IPS-18a (cell line): ENCODE results near the gene SNX20.

Source experiments
- H3K27ac ChIP-seq: one replicate; pipeline ENCODE4 v1.5.1; 2013; ENCODE audit warnings: low read length
- H3K27me3 ChIP-seq: one replicate; pipeline ENCODE4 v1.6.1; 2013; ENCODE audit warnings: mild to moderate bottlenecking, low read length; ENCODE audit not compliant: control insufficient read depth, insufficient read depth
- H3K36me3 ChIP-seq: one replicate; pipeline ENCODE4 v1.6.1; 2013; ENCODE audit warnings: low read depth, low read length; ENCODE audit not compliant: control insufficient read depth
- H3K4me1 ChIP-seq: one replicate; pipeline ENCODE4 v1.6.1; 2013; ENCODE audit warnings: low read depth, low read length; ENCODE audit not compliant: control insufficient read depth
- H3K4me3 ChIP-seq: one replicate; pipeline ENCODE4 v1.5.1; 2013; ENCODE audit warnings: low read length
- H3K9ac ChIP-seq: one replicate; pipeline ENCODE4 v1.6.1; 2013; ENCODE audit warnings: mild to moderate bottlenecking, low read length, moderate library complexity
- H3K9me3 ChIP-seq: one replicate; pipeline ENCODE4 v1.6.1; 2013; ENCODE audit warnings: low read depth, low read length; ENCODE audit not compliant: control insufficient read depth

The SNX20 gene

DNA sequence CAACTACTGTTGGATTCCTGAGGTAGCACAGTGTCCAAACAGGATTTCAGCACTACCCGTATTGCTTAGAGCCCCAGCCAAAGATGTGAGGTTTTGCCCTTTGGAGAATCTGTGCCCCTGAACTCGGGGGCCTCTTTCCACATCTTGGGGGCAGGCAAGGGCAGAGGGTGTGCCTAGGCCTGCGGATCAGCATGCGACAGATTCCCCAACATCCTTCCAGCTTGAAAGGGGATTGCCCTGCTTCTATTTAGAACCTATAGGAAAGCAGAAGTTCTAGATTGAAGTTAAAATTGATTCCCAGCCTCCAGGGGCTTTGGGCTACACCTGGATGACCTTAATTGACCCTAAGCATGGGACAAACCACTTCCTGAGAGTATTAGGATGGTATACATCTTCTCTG is 31.8 kb upstream of the SNX20 start:
- no peaks in the 10 kb centered on the region for H3K36me3 ChIP-seq
- no peaks in the 10 kb centered on the region for H3K9me3 ChIP-seq
- H3K4me3 ChIP-seq = no peak overlapping the region
- no peak overlapping the region for H3K27ac ChIP-seq
- no peak overlapping the region for H3K9ac ChIP-seq
- H3K4me1 ChIP-seq = no peaks in the 10 kb centered on the region
- no peaks in the 10 kb centered on the region for H3K27me3 ChIP-seq

DNA sequence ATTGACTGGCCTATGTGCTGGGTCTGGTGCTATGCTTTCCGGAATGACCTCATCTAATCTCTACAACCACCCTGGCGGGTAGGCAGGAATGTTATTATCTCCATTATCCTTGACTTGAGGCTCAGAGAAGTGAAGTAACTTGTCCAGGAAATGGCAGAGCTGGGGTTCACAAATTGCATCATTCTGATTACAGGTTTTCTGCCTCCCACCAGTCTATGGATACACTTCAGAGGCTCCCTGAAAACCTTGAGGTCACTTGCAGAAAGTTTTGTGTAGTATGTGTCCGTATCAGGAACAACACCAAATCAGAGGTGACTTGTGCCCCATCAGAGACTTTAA is 31.4 kb upstream of the SNX20 start:
- H3K27ac ChIP-seq = no peak overlapping the region
- H3K36me3 ChIP-seq = no peaks in the 10 kb centered on the region
- H3K27me3 ChIP-seq = no peaks in the 10 kb centered on the region
- H3K4me1 ChIP-seq = no peaks in the 10 kb centered on the region
- no peak overlapping the region for H3K9ac ChIP-seq
- no peak overlapping the region for H3K4me3 ChIP-seq
- no peaks in the 10 kb centered on the region for H3K9me3 ChIP-seq

DNA sequence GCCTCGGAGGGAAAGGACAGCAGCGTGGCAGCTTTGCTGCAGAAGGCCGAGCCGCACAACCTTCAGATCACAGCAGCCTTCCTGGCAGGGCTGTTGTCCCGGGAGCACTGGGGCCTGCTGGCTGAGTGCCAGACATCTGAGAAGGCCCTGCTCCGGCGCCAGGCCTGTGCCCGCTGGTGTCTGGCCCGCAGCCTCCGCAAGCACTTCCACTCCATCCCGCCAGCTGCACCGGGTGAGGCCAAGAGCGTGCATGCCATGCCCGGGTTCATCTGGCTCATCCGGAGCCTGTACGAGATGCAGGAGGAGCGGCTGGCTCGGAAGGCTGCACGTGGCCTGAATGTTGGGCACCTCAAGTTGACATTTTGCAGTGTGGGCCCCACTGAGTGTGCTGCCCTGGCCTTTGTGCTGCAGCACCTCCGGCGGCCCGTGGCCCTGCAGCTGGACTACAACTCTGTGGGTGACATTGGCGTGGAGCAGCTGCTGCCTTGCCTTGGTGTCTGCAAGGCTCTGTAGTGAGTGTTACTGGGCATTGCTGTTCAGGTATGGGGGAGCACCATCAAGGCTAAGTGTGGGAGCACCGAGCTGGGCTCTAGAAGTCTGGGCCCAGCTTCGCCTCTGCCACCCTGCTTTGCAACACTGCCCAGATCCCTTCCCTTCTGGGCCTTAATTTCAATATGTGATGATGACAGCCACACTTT is 30.9 kb upstream of the SNX20 start:
- no peak overlapping the region for H3K4me3 ChIP-seq
- H3K27ac ChIP-seq = no peak overlapping the region
- H3K4me1 ChIP-seq = no peaks in the 10 kb centered on the region
- no peaks in the 10 kb centered on the region for H3K36me3 ChIP-seq
- no peaks in the 10 kb centered on the region for H3K27me3 ChIP-seq
- no peak overlapping the region for H3K9ac ChIP-seq
- H3K9me3 ChIP-seq = no peaks in the 10 kb centered on the region

DNA sequence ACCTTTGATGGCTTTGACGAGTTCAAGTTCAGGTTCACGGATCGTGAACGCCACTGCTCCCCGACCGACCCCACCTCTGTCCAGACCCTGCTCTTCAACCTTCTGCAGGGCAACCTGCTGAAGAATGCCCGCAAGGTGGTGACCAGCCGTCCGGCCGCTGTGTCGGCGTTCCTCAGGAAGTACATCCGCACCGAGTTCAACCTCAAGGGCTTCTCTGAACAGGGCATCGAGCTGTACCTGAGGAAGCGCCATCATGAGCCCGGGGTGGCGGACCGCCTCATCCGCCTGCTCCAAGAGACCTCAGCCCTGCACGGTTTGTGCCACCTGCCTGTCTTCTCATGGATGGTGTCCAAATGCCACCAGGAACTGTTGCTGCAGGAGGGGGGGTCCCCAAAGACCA is 29.9 kb upstream of the SNX20 start:
- H3K4me1 ChIP-seq = no peaks in the 10 kb centered on the region
- H3K9me3 ChIP-seq = no peaks in the 10 kb centered on the region
- H3K9ac ChIP-seq = no peak overlapping the region
- no peak overlapping the region for H3K4me3 ChIP-seq
- no peaks in the 10 kb centered on the region for H3K36me3 ChIP-seq
- H3K27me3 ChIP-seq = no peaks in the 10 kb centered on the region
- H3K27ac ChIP-seq = no peak overlapping the region

DNA sequence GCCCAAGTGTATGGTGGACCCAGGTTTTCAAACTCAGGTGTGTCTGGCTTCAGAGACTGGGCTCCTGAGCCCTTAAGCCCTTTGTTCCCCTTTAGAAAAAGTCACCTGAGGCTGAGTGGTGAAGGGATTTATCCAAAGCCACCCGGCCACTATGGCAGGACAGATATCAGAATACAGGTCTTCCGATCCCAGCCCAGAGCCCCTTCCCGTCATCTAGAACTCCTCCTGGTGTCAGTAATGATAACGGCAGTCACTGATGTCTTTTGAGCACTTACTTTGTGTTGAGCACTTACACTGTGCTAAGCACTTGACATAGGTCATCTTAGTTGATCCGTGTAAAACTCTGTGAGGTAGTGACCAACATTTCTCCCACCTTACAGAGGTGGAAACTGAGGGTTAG is 28.9 kb upstream of the SNX20 start:
- Histone ChIP-seq H3K9me3 (no peaks in the 10 kb centered on the region), H3K4me3 (no peak overlapping the region), H3K27me3 (no peaks in the 10 kb centered on the region), H3K9ac (no peak overlapping the region), H3K36me3 (no peaks in the 10 kb centered on the region), H3K27ac (no peak overlapping the region), H3K4me1 (no peaks in the 10 kb centered on the region)

DNA sequence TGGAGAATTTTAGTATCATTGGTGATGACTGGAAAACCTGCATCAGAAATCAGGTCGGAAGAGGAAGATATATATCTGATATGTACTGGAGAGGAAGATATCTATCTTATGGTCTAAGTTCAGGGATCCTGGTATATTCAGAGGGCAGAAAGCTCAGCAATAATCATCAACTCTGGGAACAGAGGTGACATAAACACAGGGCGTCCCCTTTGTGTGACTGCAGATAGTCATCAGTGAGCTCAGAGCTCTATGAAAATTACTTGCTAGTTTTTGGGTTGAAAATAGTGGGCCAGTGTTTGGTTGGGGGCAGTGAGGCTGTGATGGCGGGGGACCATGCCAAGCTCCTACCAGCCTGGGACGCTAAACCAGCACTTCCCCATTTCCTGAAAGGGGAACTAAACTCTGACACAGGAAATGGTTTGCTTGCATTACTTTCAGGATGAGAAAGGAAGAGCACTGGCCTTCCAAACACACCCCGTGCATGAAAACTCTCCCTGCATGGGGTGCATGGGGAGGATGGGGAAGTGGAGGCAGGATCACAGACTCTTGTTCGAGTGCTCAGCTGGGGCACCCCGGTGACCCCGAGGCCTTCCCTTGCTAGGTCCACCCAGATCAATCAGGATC is 28.1 kb upstream of the SNX20 start:
- H3K9me3 ChIP-seq = peaks cover 3% of the 10 kb centered on the region
- H3K27me3 ChIP-seq = no peaks in the 10 kb centered on the region
- no peaks in the 10 kb centered on the region for H3K36me3 ChIP-seq
- no peaks in the 10 kb centered on the region for H3K4me1 ChIP-seq
- no peak overlapping the region for H3K4me3 ChIP-seq
- no peak overlapping the region for H3K9ac ChIP-seq
- no peak overlapping the region for H3K27ac ChIP-seq

DNA sequence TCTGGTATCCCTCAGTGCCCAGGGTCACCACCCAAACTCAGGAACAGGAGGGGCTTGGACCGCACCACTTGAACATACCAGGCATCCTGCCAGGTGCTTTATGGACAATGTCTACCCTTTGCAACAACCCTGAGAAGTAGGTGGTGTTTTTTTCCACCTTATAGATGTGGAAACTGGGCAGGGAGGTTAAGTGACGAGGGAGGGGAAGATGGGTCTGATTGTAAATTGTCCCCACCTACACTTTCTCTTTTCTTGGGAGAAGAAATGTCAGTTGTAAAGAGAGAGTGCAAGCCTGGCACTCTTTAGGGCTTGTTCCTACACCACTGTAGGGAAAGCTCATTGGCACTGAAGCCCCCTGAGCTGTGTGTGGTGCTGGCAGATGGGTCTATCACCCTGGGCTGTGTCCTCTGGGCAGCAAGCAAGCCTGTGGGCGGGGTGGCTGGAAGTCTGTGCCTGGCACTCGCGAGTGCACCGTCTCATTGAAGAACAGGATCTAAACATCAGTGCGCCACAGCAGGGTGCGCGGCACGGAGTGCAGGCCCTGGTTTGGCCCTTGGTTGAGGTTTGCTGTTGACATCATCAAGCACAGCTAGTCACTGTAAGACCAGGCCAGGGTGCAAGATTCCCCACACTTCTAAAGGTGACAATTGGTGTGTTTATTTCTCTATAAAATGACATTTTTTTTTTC is 27.4 kb upstream of the SNX20 start:
- no peaks in the 10 kb centered on the region for H3K27me3 ChIP-seq
- H3K4me3 ChIP-seq = no peak overlapping the region
- no peaks in the 10 kb centered on the region for H3K4me1 ChIP-seq
- H3K9me3 ChIP-seq = peaks cover 8% of the 10 kb centered on the region
- no peak overlapping the region for H3K9ac ChIP-seq
- H3K27ac ChIP-seq = no peak overlapping the region
- H3K36me3 ChIP-seq = no peaks in the 10 kb centered on the region

DNA sequence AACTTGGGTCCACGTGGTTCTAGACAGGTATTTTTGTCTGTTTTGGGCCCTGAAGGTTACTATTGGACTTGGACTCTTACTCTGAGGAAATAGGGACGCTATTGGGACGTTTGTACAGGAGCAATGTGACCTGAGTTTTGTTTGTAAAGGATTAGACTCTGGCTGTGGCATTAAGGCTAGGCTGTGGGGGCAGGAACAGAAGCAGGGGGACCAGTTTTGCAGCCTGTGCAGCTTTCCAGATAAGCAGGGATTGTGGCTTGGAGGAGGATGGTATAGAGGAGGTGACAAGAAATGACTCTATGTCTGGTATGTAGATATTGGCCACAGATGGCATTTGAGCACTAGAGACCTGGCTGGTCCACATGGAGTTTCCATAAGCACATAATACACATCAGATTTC is 25.1 kb upstream of the SNX20 start:
- Histone ChIP-seq H3K27me3 (no peaks in the 10 kb centered on the region), H3K9ac (no peak overlapping the region), H3K27ac (no peak overlapping the region), H3K4me1 (no peaks in the 10 kb centered on the region), H3K36me3 (no peaks in the 10 kb centered on the region), H3K9me3 (peaks cover 8% of the 10 kb centered on the region), H3K4me3 (no peak overlapping the region)

DNA sequence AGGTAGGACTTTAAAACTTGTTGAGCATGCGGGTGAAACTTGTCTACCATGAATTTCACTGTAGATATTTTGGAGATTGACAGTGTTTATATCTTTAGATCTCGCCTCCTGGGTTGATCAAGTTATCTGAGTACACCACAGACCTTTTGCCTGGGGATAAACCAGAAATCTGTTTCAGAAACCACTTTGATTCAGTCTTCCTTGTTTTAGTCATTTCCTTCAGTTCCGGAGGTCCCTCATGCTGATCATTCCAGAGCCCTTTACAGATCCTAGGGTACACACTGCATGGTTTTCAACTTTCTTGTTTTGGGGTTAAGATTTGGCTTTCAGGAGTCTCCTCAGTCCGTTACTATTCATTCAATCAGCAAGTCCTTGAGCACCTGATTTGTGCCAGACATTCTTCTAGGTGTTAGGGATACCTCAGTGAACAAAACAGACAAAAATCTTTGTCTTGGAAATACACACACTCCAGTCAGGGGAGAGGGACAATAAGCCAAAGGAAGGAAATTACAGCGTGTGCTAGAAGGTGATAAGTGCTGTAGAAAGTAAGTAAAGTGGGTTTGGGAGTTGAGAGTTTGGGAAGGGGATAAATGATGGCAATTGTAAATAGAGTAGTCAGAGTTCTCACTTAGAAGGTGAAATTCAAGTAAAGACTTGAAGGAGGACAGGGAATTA is 24.5 kb upstream of the SNX20 start:
- H3K4me1 ChIP-seq = no peaks in the 10 kb centered on the region
- no peaks in the 10 kb centered on the region for H3K27me3 ChIP-seq
- H3K27ac ChIP-seq = no peak overlapping the region
- no peak overlapping the region for H3K4me3 ChIP-seq
- no peak overlapping the region for H3K9ac ChIP-seq
- peaks cover 8% of the 10 kb centered on the region for H3K9me3 ChIP-seq
- no peaks in the 10 kb centered on the region for H3K36me3 ChIP-seq

DNA sequence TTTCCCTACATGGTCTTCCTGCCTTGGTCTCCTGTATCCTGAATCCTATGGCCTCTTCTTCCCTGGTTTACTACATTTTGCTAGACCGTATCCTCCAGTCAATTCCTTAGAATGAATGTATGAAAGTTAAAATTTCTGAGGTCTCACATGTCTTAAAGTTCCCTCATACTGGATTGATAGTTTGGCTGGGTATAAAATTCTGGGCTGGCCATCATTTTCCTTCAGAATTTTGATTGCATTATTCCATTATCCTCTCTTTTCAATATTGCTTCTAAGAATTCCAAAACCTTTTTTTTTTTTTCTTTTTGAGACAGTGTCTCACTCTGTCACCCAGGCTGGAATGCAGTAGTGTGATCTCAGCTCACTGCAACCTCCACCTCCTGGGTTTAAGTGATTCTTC is 23.1 kb upstream of the SNX20 start:
- Histone ChIP-seq H3K9me3 (peaks cover 8% of the 10 kb centered on the region), H3K27ac (no peak overlapping the region), H3K4me1 (no peaks in the 10 kb centered on the region), H3K27me3 (no peaks in the 10 kb centered on the region), H3K9ac (no peak overlapping the region), H3K36me3 (no peaks in the 10 kb centered on the region), H3K4me3 (no peak overlapping the region)

DNA sequence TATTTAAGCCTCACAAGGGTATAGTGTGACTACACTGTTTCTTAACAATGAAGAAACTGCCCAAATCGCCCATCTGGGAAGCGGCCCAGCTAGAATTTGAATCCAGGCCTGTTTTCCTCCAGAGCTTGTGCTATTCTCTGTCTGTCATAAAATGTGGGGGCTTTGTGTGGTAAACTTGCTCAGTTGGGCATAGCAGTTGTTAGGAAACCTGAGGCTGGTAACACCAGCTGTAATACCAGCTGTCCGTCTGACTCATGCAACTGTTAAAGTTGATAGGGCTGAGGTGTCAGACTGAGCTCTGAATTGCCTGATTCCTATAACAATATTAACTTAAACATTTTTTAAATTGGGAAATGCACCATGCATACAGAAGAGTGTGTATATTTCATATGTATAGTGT is 21.6 kb upstream of the SNX20 start:
- H3K9me3 ChIP-seq = peaks cover 8% of the 10 kb centered on the region
- no peaks in the 10 kb centered on the region for H3K27me3 ChIP-seq
- H3K36me3 ChIP-seq = no peaks in the 10 kb centered on the region
- no peaks in the 10 kb centered on the region for H3K4me1 ChIP-seq
- H3K4me3 ChIP-seq = no peak overlapping the region
- H3K27ac ChIP-seq = no peak overlapping the region
- H3K9ac ChIP-seq = no peak overlapping the region
